ENCODE measurements around the gene TCF3. TPM values are rescaled to one million over a fixed set of nuclear protein-coding genes. Genes with fewer than 3 reads are reported as not detected.

Gene TCF3
- total and polyA plus RNA-seq, 2 donors (not counting 1 experiment from before 2014, with no cell fraction given) = 39.3 to 54.7 TPM

DNA sequence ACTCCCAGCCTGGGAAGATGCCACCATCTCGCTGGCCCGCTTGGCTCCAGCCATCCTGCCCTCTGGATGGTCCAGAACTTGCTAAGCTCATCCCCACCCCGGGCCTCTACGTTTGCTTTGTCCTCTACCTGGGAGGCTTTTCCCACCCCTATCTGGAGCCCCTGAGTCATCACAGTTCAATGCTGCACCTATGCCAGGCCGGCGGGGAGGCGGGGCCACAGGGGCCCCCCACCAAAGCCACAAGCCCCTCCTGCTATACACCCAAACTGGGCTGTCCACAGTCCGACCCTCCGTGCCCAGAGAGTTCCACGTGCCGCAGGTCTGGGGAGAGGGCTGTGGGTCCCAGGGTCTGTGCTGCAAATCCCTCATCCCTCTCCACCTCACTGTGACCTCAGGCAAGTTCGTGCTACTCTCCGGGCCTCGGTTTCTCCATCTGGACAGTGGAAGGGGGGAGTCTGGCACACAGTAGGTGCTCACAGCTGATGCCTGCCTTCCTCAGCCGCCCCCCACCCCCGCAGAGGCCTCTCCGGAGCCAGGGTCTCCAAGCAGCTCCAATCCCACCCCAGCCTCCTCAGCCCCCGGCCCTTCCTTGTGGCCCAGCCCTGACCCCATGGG lies 1.9 kb upstream of the TCF3 start:
- Histone ChIP-seq H3K79me2 (ENCODE audit: control insufficient read depth, insufficient read depth, low read length) (peaks cover 22% of the 10 kb centered on the region), H3K4me2 (ENCODE audit: extremely low read depth, insufficient read depth, low read length) (no peak overlapping the region), H3K9ac (ENCODE audit: insufficient read depth, low read length) (no peak overlapping the region), H3K4me3 (replicated peaks in 1 of 4; ENCODE audit: control extremely low read depth in 1 of 4, insufficient read depth in 1 of 4, low read depth in 3 of 4, low read length in 4 of 4) (no peak overlapping the region), H3K9me3 (ENCODE audit: control insufficient read depth, insufficient read depth, low read depth, low read length) (no peaks in the 10 kb centered on the region), H3K27me3 (ENCODE audit: control insufficient read depth, insufficient read depth, low read length) (no peaks in the 10 kb centered on the region), H3K36me3 (ENCODE audit: control insufficient read depth, insufficient read depth, low read length) (no peaks in the 10 kb centered on the region), H2AFZ (ENCODE audit: low read length) (no peak overlapping the region), H3K4me1 (ENCODE audit: control insufficient read depth, extremely low read depth, insufficient read depth, low read length) (peaks cover 3% of the 10 kb centered on the region), H3K27ac (ENCODE audit: insufficient read depth, low read length) (no peak overlapping the region), H4K20me1 (ENCODE audit: control insufficient read depth, extremely low read depth, insufficient read depth, low read length) (no peaks in the 10 kb centered on the region)
- no peak for DNase-seq (ENCODE audit: low read depth in 2 of 2)
- TF ChIP-seq EZH2 (IDR thresholded peaks at IDR 0.05; ENCODE audit: low read length, missing control alignments) (no peak), CTCF (conservative IDR thresholded peaks at IDR 0.05 in 1 of 2, IDR thresholded peaks at IDR 0.05 in 1 of 2; ENCODE audit: low read depth in 1 of 2, low read length in 2 of 2) (no peak)

DNA sequence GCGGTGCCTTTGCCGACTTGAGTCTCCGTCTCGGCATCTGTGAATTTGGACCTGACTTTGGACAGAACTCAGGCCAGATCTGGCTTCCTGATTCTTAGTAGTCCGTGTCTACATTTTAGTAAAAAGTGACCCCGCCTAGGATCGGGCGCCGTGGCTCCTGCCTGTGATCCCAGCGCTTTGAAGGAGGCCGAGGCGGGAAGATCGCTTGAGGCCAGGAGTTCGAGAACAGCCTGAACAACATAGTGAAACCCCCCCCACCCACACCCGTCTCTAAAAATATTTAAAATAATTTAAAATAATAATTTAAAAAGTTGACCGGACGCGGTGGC lies 849 bp upstream of the TCF3 start:
- H3K9me3 ChIP-seq (ENCODE audit: control insufficient read depth, insufficient read depth, low read depth, low read length) = no peaks in the 10 kb centered on the region
- H3K4me3 ChIP-seq (replicated peaks in 1 of 4; ENCODE audit: control extremely low read depth in 1 of 4, insufficient read depth in 1 of 4, low read depth in 3 of 4, low read length in 4 of 4) = peak overlapping the region; percentile 64 to 77 (median 68)
- no peaks in the 10 kb centered on the region for H3K36me3 ChIP-seq (ENCODE audit: control insufficient read depth, insufficient read depth, low read length)
- peaks cover 28% of the 10 kb centered on the region for H3K79me2 ChIP-seq (ENCODE audit: control insufficient read depth, insufficient read depth, low read length)
- H3K27ac ChIP-seq (ENCODE audit: insufficient read depth, low read length) = peak overlapping the region; percentile 100
- H3K4me2 ChIP-seq (ENCODE audit: extremely low read depth, insufficient read depth, low read length) = peak overlapping the region; percentile 87
- peak overlapping the region; percentile 86 for H3K9ac ChIP-seq (ENCODE audit: insufficient read depth, low read length)
- H2AFZ ChIP-seq (ENCODE audit: low read length) = peak overlapping the region; percentile 87
- H4K20me1 ChIP-seq (ENCODE audit: control insufficient read depth, extremely low read depth, insufficient read depth, low read length) = no peaks in the 10 kb centered on the region
- peaks cover 3% of the 10 kb centered on the region for H3K4me1 ChIP-seq (ENCODE audit: control insufficient read depth, extremely low read depth, insufficient read depth, low read length)
- no peak for TF ChIP-seq CTCF (conservative IDR thresholded peaks at IDR 0.05 in 1 of 2, IDR thresholded peaks at IDR 0.05 in 1 of 2; ENCODE audit: low read depth in 1 of 2, low read length in 2 of 2)
- no peak for TF ChIP-seq EZH2 (IDR thresholded peaks at IDR 0.05; ENCODE audit: low read length, missing control alignments)
- no peak for DNase-seq (ENCODE audit: low read depth in 2 of 2)
- no peaks in the 10 kb centered on the region for H3K27me3 ChIP-seq (ENCODE audit: control insufficient read depth, insufficient read depth, low read length)

DNA sequence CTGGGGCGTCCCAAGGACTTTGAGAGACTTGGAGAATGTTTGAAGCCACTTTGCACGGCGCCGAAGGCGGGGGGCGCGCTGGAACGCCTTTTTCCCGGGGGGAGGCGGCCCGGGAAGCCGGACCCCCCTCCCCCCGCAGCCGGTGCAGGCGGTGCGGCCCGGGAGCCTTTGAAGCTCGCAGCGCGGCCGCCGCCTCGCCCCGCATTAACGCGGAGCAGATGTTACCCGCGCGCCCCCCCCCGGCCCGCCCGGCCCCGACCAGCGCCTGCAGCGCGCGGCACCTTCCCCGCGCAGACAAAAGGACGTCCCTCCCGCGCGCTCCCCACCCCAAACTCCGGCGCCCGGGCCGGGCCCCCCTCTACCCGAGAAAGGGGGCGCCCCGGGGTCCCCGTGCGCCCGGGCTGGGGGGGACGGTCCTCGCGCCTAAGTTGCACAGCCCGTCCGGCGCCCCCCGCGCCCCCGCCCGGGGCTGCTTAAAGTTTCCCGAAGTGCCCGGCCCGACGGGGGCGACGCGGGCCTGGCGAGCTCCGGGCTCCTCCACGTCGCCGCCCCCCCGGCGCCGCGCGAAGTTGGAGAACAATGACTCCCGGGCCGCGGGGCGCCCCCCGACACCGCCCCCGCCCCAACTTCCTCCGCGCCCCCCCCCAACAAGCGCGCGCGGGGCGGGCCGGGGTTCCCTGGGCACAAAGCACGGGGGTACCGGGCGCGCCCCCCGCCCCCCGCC lies 685 bp downstream of the TCF3 start:
- H3K9ac ChIP-seq (ENCODE audit: insufficient read depth, low read length) = peak overlapping the region; percentile 66
- H3K4me2 ChIP-seq (ENCODE audit: extremely low read depth, insufficient read depth, low read length) = peak overlapping the region; percentile 89
- H3K4me3 ChIP-seq (replicated peaks in 1 of 4; ENCODE audit: control extremely low read depth in 1 of 4, insufficient read depth in 1 of 4, low read depth in 3 of 4, low read length in 4 of 4) = peak overlapping the region; percentile 65 to 86 (median 82)
- H3K27ac ChIP-seq (ENCODE audit: insufficient read depth, low read length) = peak overlapping the region; percentile 47
- H3K36me3 ChIP-seq (ENCODE audit: control insufficient read depth, insufficient read depth, low read length) = peaks cover 1% of the 10 kb centered on the region
- peaks cover 3% of the 10 kb centered on the region for H3K4me1 ChIP-seq (ENCODE audit: control insufficient read depth, extremely low read depth, insufficient read depth, low read length)
- H2AFZ ChIP-seq (ENCODE audit: low read length) = no peak overlapping the region
- no peak for TF ChIP-seq CTCF (conservative IDR thresholded peaks at IDR 0.05 in 1 of 2, IDR thresholded peaks at IDR 0.05 in 1 of 2; ENCODE audit: low read depth in 1 of 2, low read length in 2 of 2)
- TF ChIP-seq EZH2 (IDR thresholded peaks at IDR 0.05; ENCODE audit: low read length, missing control alignments) = no peak
- no peaks in the 10 kb centered on the region for H4K20me1 ChIP-seq (ENCODE audit: control insufficient read depth, extremely low read depth, insufficient read depth, low read length)
- peak; percentile 23 to 37 for DNase-seq (ENCODE audit: low read depth in 2 of 2)
- H3K79me2 ChIP-seq (ENCODE audit: control insufficient read depth, insufficient read depth, low read length) = peaks cover 33% of the 10 kb centered on the region
- H3K27me3 ChIP-seq (ENCODE audit: control insufficient read depth, insufficient read depth, low read length) = no peaks in the 10 kb centered on the region
- no peaks in the 10 kb centered on the region for H3K9me3 ChIP-seq (ENCODE audit: control insufficient read depth, insufficient read depth, low read depth, low read length)
